Subcutaneous adipose tissue (tissue), 4 donors: Measurements from ENCODE around the gene JAG2. TPM values are rescaled to one million over a fixed set of nuclear protein-coding genes. Genes with fewer than 3 reads are reported as not detected.

Experiments
- total RNA-seq, 4 donors: library from RNA; depleted of rRNA; stranded (reverse); fragments of >200 nt; gene quantifications; one replicate each; pipeline ENCODE4 v1.1.0, GENCODE V29; 2016
- TF ChIP-seq, protein P1 (sequence below): fragments of 450-650 bp; IDR thresholded peaks from one replicate; pipeline ENCODE4 v1.5.1; 2016; ENCODE audit warnings: low read depth, mild to moderate bottlenecking, control low read depth, antibody characterized with exemption, moderate library complexity

JAG2 gene
- total RNA-seq, 4 donors from 2014 or later = 2.5 to 16.2 (median 4.9) TPM

DNA sequence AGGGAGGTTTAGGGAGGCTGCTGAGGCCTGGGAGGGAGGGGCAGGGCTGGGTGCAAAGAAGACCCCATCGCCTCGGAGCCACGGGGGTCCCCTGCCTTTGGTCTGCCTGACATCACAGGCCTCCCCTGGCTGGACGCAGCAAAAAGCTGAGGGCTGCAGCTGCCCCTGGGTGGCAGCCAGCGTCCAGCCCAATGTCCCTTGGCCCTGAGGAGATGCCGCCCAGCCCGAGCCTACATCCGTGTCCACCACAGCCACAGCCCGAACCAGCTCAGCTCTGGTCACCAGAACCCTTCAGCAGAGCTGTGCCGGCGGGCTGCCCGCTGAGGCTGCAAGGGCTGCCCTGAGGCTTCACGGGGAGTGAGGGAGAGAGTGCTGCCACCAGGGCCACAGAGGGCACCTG lies 10.6 kb upstream of the JAG2 start:
- TF ChIP-seq, protein P1, sequence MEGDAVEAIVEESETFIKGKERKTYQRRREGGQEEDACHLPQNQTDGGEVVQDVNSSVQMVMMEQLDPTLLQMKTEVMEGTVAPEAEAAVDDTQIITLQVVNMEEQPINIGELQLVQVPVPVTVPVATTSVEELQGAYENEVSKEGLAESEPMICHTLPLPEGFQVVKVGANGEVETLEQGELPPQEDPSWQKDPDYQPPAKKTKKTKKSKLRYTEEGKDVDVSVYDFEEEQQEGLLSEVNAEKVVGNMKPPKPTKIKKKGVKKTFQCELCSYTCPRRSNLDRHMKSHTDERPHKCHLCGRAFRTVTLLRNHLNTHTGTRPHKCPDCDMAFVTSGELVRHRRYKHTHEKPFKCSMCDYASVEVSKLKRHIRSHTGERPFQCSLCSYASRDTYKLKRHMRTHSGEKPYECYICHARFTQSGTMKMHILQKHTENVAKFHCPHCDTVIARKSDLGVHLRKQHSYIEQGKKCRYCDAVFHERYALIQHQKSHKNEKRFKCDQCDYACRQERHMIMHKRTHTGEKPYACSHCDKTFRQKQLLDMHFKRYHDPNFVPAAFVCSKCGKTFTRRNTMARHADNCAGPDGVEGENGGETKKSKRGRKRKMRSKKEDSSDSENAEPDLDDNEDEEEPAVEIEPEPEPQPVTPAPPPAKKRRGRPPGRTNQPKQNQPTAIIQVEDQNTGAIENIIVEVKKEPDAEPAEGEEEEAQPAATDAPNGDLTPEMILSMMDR = no peak

DNA sequence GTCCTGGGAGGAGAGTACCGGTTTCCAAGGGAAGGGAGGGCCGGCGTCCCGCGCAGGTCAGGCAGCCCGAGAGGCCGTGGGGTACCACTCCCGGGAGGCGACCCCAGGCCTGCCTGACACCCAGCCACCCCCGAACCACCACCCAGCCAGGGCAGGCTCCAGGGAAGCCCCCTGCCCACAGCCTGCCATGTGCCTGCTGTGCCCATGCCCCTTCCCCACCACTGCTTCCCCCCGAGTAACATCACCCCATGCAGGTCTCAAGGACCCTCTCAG lies 10.2 kb upstream of the JAG2 start:
- TF ChIP-seq, protein P1 = no peak

DNA sequence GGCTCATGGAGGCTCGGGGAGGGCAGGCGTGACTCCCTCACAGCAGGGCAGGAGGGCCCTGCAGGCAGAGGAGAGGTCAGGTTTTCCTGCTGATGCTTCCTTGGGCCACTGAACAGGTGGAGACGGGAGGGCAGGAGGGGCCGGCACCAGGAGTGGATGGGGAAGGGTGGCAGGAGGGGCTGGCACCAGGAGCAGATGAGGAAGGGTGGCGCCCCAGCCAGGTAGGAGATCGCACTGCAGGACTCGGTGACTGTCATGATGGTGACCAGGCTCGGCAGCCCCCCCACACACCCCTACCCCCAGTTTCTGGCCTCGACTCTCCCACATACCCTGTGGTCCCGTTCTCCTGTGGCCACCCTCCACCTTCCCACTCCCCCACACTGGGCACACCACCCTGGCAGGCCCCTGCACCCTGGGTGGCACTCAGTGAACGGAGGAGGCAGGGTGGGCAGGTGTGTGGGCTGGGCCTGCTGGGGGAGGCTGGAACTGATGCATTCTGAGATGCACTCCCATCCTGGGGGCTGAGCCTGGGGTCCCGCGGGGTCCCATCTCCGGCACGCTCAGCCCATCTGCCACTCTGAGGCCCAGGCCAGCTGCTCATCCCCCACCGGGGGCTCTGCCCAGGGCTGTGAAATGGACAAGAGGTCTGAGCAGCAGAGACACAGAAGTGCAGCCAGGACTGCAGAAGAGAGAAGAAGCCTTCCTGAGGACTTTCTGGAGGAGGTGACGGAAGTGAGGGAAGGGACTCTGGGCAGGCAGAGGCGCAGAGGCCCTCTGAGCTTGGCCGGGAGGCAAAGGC lies 9.7 kb upstream of the JAG2 start:
- TF ChIP-seq, protein P1 = no peak

DNA sequence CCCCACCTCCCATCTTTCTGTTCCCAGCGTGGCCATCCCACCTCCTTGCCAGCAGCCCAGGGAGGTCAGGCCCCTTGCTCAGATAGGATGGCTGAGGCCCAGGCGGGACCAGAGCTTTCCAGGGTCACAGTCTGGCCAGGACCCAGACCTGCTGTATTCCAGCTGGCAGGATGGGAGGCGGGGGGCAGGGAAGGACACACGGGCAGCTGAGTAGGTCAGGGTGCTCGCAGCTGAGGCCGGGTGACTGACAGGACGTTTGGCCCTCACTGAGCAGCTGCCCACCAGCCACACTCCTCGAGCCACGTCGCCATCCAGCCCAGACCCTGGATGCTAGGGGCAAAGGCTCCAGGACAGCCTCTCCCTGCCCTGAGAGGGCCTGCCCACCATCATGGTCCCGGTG lies 8.5 kb upstream of the JAG2 start:
- TF ChIP-seq, protein P1 = no peak

DNA sequence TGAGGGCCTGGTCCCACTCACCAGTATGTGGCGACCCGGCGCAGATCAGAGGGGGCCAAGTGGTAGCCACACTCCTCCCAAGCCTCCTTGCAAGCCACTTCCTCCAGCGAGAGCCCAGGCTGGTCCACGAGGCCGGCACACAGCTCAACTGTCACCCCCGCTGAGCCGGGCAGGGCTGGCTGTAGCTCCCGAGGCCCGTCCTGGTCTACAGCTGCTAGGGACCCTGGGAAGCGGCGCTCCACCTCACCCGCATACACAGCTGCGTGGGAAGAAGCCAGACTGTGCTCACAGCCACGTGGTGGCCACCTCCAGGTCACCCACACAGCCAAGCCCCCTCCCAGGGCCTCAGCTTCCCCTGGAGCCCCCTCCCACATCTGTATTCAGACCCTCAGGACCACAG lies 7.9 kb upstream of the JAG2 start:
- TF ChIP-seq, protein P1 = no peak

DNA sequence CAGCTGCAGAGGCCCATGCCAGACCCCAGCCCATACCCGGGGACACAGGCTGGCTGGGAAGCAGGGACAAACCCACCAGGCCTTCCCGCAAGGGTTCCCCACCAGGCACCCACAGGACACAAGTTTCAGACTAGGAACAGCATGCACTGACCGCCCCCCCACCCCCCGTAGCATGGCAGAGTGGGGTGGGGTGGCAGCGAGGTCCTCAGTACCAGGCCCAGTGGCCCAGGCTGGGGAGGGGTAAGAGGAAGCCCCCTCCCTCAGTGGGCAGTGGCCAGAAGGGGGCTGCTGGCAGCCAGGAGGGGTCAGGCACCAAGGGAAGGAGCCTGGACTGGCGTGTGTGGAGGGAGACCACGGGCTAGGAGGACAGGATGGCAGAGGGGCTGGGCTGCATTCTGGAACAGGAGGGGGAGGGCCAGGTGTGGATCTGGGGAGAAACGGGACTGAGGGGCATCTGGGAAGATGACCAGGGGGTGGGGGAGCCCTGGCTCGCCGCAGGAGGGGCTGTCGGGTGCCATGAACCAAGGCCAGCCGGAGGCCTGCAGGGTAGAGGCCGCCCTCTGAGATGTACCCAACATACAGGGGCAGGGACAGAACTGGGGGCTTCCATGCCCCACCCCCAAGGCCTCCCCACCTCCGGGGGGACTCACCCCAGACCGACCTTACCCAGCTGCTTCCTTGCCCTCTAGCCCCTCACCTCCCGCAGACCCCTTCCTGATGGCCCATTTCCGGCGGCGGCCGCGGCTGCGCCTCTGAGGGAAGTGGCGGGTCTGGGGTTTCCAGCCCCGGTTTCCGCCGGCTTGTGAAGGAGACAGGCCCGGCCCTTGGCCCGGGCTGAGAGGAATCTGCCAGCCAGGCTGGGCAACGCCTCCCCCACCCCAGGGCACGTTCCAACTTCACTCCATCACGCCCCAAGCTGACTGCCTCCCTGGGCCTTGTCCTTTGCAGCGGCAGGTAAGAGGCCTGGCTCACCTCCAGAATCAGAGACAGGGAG lies 5.6 kb upstream of the JAG2 start:
- TF ChIP-seq, protein P1 = no peak

DNA sequence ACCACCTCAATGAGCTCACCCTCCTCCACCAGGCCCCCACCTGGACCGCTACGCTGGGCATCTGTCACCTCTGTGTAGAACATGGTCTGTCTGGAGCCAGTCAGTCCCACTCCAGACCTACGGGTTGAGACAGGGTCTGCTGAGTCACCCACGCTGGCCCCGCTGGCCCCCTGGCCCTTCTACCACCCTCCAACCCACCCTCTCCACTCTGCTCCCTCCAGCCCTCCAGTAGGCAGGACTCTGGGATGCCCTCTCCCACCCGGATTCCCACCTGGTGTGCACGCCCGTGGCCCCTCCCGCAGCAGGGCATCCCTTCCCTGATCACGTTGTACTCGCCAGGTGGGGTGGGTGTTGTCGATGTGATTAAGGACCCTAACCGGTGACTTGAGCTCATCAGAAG lies 4.6 kb upstream of the JAG2 start:
- TF ChIP-seq, protein P1 = no peak
